Measurements from ENCODE around the gene SEMA6A. TPM values are rescaled to one million over a fixed set of nuclear protein-coding genes. Genes with fewer than 3 reads are reported as not detected.

Gene SEMA6A
- total RNA-seq, 1 donor from 2014 or later = 0.23 TPM

GRCh38 chr5:116522356-116523136 lies 52.1 kb downstream of the SEMA6A start:
- peaks cover 3% of the 10 kb centered on the region for H3K27me3 Mint-ChIP-seq (ENCODE audit: insufficient read depth)
- intact Hi-C loops (cut with micrococcal nuclease) = no loop called here
- no peak for DNase-seq (ENCODE audit: low spot score)
- H3K4me1 Mint-ChIP-seq (ENCODE audit: low read depth) = no peaks in the 10 kb centered on the region
- no peak overlapping the region for H3K4me3 Mint-ChIP-seq
- H3K9me3 Mint-ChIP-seq = no peaks in the 10 kb centered on the region
- no peaks in the 10 kb centered on the region for H3K36me3 Mint-ChIP-seq (ENCODE audit: low read depth)
- no peak overlapping the region for H3K27ac Mint-ChIP-seq

GRCh38 chr5:116521173-116521872 lies 53.3 kb downstream of the SEMA6A start:
- Mint-ChIP-seq H3K4me1 (ENCODE audit: low read depth) (no peaks in the 10 kb centered on the region), H3K4me3 (no peak overlapping the region), H3K9me3 (no peaks in the 10 kb centered on the region), H3K36me3 (ENCODE audit: low read depth) (no peaks in the 10 kb centered on the region), H3K27ac (no peak overlapping the region), H3K27me3 (ENCODE audit: insufficient read depth) (no peaks in the 10 kb centered on the region)
- DNase-seq (ENCODE audit: low spot score) = no peak
- intact Hi-C loops (cut with micrococcal nuclease) = no loop called here

GRCh38 chr5:116520771-116521170 lies 53.9 kb downstream of the SEMA6A start:
- DNase-seq (ENCODE audit: low spot score) = no peak
- no peak overlapping the region for H3K4me3 Mint-ChIP-seq
- no peaks in the 10 kb centered on the region for H3K4me1 Mint-ChIP-seq (ENCODE audit: low read depth)
- H3K27ac Mint-ChIP-seq = no peak overlapping the region
- no peaks in the 10 kb centered on the region for H3K27me3 Mint-ChIP-seq (ENCODE audit: insufficient read depth)
- H3K36me3 Mint-ChIP-seq (ENCODE audit: low read depth) = no peaks in the 10 kb centered on the region
- intact Hi-C loops (cut with micrococcal nuclease) = no loop called here
- H3K9me3 Mint-ChIP-seq = no peaks in the 10 kb centered on the region

- intact Hi-C loops (cut with micrococcal nuclease) = no loop called here
Observed at GRCh38 chr5:116518423-116518822, 56.2 kb downstream of the SEMA6A start.

GRCh38 chr5:116517488-116517887 lies 57.1 kb downstream of the SEMA6A start:
- Mint-ChIP-seq H3K9me3 (no peaks in the 10 kb centered on the region), H3K36me3 (ENCODE audit: low read depth) (no peaks in the 10 kb centered on the region), H3K4me1 (ENCODE audit: low read depth) (no peaks in the 10 kb centered on the region), H3K27me3 (ENCODE audit: insufficient read depth) (no peaks in the 10 kb centered on the region), H3K4me3 (no peak overlapping the region), H3K27ac (no peak overlapping the region)
- no peak for DNase-seq (ENCODE audit: low spot score)
- intact Hi-C loops (cut with micrococcal nuclease) = no loop called here

More at GRCh38 chr5:116518423-116518822, 56.2 kb downstream of the SEMA6A start:
- Mint-ChIP-seq H3K4me1 (ENCODE audit: low read depth) (no peaks in the 10 kb centered on the region), H3K4me3 (no peak overlapping the region), H3K9me3 (no peaks in the 10 kb centered on the region), H3K36me3 (ENCODE audit: low read depth) (no peaks in the 10 kb centered on the region), H3K27ac (no peak overlapping the region), H3K27me3 (ENCODE audit: insufficient read depth) (no peaks in the 10 kb centered on the region)
- DNase-seq (ENCODE audit: low spot score) = no peak

GRCh38 chr5:116516021-116516420 lies 58.6 kb downstream of the SEMA6A start:
- H3K9me3 Mint-ChIP-seq = no peaks in the 10 kb centered on the region
- H3K27me3 Mint-ChIP-seq (ENCODE audit: insufficient read depth) = no peaks in the 10 kb centered on the region
- no peaks in the 10 kb centered on the region for H3K36me3 Mint-ChIP-seq (ENCODE audit: low read depth)
- intact Hi-C loops (cut with micrococcal nuclease) = no loop called here
- no peaks in the 10 kb centered on the region for H3K4me1 Mint-ChIP-seq (ENCODE audit: low read depth)
- DNase-seq (ENCODE audit: low spot score) = no peak
- H3K4me3 Mint-ChIP-seq = no peak overlapping the region
- no peak overlapping the region for H3K27ac Mint-ChIP-seq

GRCh38 chr5:116514421-116514970 lies 60.1 kb downstream of the SEMA6A start:
- Mint-ChIP-seq H3K27ac (no peak overlapping the region), H3K9me3 (no peaks in the 10 kb centered on the region), H3K36me3 (ENCODE audit: low read depth) (no peaks in the 10 kb centered on the region), H3K27me3 (ENCODE audit: insufficient read depth) (no peaks in the 10 kb centered on the region), H3K4me3 (no peak overlapping the region), H3K4me1 (ENCODE audit: low read depth) (no peaks in the 10 kb centered on the region)
- intact Hi-C loops (cut with micrococcal nuclease) = no loop called here
- DNase-seq (ENCODE audit: low spot score) = no peak

GRCh38 chr5:116510517-116510916 lies 64.1 kb downstream of the SEMA6A start:
- Mint-ChIP-seq H3K36me3 (ENCODE audit: low read depth) (no peaks in the 10 kb centered on the region), H3K27me3 (ENCODE audit: insufficient read depth) (no peaks in the 10 kb centered on the region), H3K27ac (no peak overlapping the region), H3K4me1 (ENCODE audit: low read depth) (no peaks in the 10 kb centered on the region), H3K4me3 (no peak overlapping the region), H3K9me3 (no peaks in the 10 kb centered on the region)
- intact Hi-C loops (cut with micrococcal nuclease) = no loop called here
- no peak for DNase-seq (ENCODE audit: low spot score)

- DNase-seq (ENCODE audit: low spot score) = no peak
- no peak overlapping the region for H3K27ac Mint-ChIP-seq
- H3K27me3 Mint-ChIP-seq (ENCODE audit: insufficient read depth) = no peaks in the 10 kb centered on the region
- no peaks in the 10 kb centered on the region for H3K9me3 Mint-ChIP-seq
- no peak overlapping the region for H3K4me3 Mint-ChIP-seq
- intact Hi-C loops (cut with micrococcal nuclease) = no loop called here
- H3K4me1 Mint-ChIP-seq (ENCODE audit: low read depth) = no peaks in the 10 kb centered on the region
- no peaks in the 10 kb centered on the region for H3K36me3 Mint-ChIP-seq (ENCODE audit: low read depth)
Observed at GRCh38 chr5:116509483-116510244, 65.0 kb downstream of the SEMA6A start.

- no peak for DNase-seq (ENCODE audit: low spot score)
- Mint-ChIP-seq H3K9me3 (no peaks in the 10 kb centered on the region), H3K27me3 (ENCODE audit: insufficient read depth) (no peaks in the 10 kb centered on the region), H3K4me3 (no peak overlapping the region), H3K4me1 (ENCODE audit: low read depth) (no peaks in the 10 kb centered on the region), H3K27ac (no peak overlapping the region), H3K36me3 (ENCODE audit: low read depth) (no peaks in the 10 kb centered on the region)
- intact Hi-C loops (cut with micrococcal nuclease) = no loop called here
Observed at GRCh38 chr5:116508835-116509234, 65.8 kb downstream of the SEMA6A start.

GRCh38 chr5:116507941-116508655 lies 66.5 kb downstream of the SEMA6A start:
- H3K36me3 Mint-ChIP-seq (ENCODE audit: low read depth) = no peaks in the 10 kb centered on the region

GRCh38 chr5:116507051-116507537 lies 67.5 kb downstream of the SEMA6A start:
- no peak overlapping the region for H3K4me3 Mint-ChIP-seq
- no peaks in the 10 kb centered on the region for H3K9me3 Mint-ChIP-seq
- peaks cover under 1% of the 10 kb centered on the region for H3K27me3 Mint-ChIP-seq (ENCODE audit: insufficient read depth)
- no peak for DNase-seq (ENCODE audit: low spot score)
- H3K36me3 Mint-ChIP-seq (ENCODE audit: low read depth) = no peaks in the 10 kb centered on the region
- no peaks in the 10 kb centered on the region for H3K4me1 Mint-ChIP-seq (ENCODE audit: low read depth)
- H3K27ac Mint-ChIP-seq = no peak overlapping the region
- intact Hi-C loops (cut with micrococcal nuclease) = no loop called here

More at GRCh38 chr5:116507941-116508655, 66.5 kb downstream of the SEMA6A start:
- no peaks in the 10 kb centered on the region for H3K4me1 Mint-ChIP-seq (ENCODE audit: low read depth)
- H3K27me3 Mint-ChIP-seq (ENCODE audit: insufficient read depth) = no peaks in the 10 kb centered on the region
- no peak overlapping the region for H3K27ac Mint-ChIP-seq
- H3K4me3 Mint-ChIP-seq = no peak overlapping the region
- no peaks in the 10 kb centered on the region for H3K9me3 Mint-ChIP-seq
- no peak for DNase-seq (ENCODE audit: low spot score)
- intact Hi-C loops (cut with micrococcal nuclease) = no loop called here
